Spleen (tissue), 7 donors: Measurements from ENCODE around the gene C1QTNF1.

ENCODE experiments used
- CTCF ChIP-seq, 11 experiments: fragments of 200-600 bp in 7 of 11; fragments of 450-650 bp in 4 of 11; sonication (generic) in 4 of 11; IDR thresholded peaks in 8 of 11; conservative IDR thresholded peaks in 3 of 11; 1 replicate in 7 of 11; 2 replicates in 4 of 11; pipeline versions ENCODE4 v1.4.0 to v1.8.0; 2016 to 2021; ENCODE audit warnings: antibody characterized with exemption in 11 of 11, inconsistent platforms in 4 of 11, mild to moderate bottlenecking in 1 of 11
- POLR2A ChIP-seq, 3 donors: fragments of 450-650 bp; IDR thresholded peaks; one replicate each; pipeline ENCODE4 v1.5.1; 2017; ENCODE audit warnings: antibody characterized with exemption in 3 of 3, mild to moderate bottlenecking in 1 of 3
- POLR2AphosphoS5 ChIP-seq, 3 donors: sonication (generic); formaldehyde crosslinking; IDR thresholded peaks; one replicate each; pipeline ENCODE4 v1.5.1; 2017; ENCODE audit warnings: antibody characterized with exemption in 3 of 3
- donor health status: DM: no; HTN: no; CAD: no; lungs with moderate emphysema.
- donor health status: DM: no; HTN: no; CAD: no.
- donor health status: DM: no; HTN: no; CAD: no.

DNA sequence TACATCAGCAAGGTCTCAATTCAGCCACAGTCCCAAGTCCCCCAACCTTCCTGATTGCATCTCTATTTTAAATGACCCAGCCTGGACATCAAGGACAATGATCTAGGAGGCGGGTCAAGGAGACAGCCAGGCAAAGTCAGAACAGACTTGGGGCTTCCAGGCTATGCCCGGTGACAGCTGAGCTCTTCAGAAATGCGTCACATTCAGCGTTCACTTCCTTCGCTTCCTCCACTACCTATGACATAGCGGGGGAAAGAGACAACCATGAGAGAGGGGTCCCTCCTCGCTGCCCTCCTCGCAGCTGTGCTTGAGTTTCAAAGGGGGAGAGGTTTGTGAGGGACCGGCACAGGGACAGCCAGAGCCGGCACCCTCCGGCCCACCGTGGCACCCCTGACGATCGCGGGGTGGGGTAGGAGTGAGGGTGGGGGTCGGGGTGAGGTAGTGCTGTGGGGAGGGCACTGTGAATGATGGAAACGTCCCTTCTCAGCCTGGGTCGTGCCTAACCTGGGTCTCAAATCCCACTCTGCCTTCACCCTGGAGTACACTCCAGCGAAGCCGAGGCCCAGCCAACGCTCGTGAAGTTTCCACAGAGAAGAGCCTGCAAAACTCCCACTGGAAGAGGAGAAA, 31.9 kb upstream of the C1QTNF1 start:
- TF ChIP-seq POLR2A (IDR thresholded peaks at IDR 0.05) (no peak), CTCF (IDR thresholded peaks at IDR 0.05 in 8 of 11, conservative IDR thresholded peaks at IDR 0.05 in 3 of 11) (no peak), POLR2AphosphoS5 (IDR thresholded peaks at IDR 0.05) (no peak)
